NCI-H524 treated with DMSO at 0.1 percent for 48 hours (cell line): ENCODE results near the gene DENND1A.
A peak's percentile ranks its signal among the peaks of the same experiment; 100 is the strongest.

ENCODE experiments used
- DNase-seq: peaks from one replicate; lab custom pipeline; 2025; lab: John Stamatoyannopoulos, UW

The DENND1A gene

GRCh38 chr9:123863164-123863855, 66.6 kb downstream of the DENND1A start:
- DNase-seq, result no peak

DNA sequence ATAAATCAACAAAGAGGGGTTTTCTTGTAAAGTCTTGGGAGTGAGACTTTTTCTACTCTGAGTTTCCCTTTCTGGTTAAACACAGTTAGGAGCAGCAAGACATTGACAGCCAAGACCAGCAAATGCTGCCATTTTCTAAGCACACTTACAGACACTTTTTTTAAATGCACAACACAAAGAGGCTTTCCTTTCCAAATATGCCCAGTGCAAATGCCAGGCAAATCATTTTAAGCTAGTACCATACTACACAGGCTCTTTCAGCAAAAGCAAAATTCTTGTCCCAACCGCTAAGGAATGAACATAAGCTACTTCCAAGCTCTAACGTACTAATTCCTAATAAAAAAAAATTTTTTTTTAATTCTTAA, 68.2 kb downstream of the DENND1A start:
- DNase-seq, result no peak

- DNase-seq, result no peak
These were observed 68.7 kb downstream of the DENND1A start for GRCh38 chr9:123861086-123861755.

- DNase-seq, result no peak
These were observed 69.3 kb downstream of the DENND1A start for GRCh38 chr9:123860603-123861002.

- DNase-seq, result no peak
These were observed 77.5 kb downstream of the DENND1A start for GRCh38 chr9:123852403-123852802.

GRCh38 chr9:123851851-123852250, 78.1 kb downstream of the DENND1A start:
- DNase-seq, result no peak

- no peak for DNase-seq
These were observed 81.4 kb downstream of the DENND1A start for GRCh38 chr9:123848447-123849085.

GRCh38 chr9:123846966-123847365, 83.0 kb downstream of the DENND1A start:
- no peak for DNase-seq

GRCh38 chr9:123843703-123844102, 86.2 kb downstream of the DENND1A start:
- no peak for DNase-seq

DNA sequence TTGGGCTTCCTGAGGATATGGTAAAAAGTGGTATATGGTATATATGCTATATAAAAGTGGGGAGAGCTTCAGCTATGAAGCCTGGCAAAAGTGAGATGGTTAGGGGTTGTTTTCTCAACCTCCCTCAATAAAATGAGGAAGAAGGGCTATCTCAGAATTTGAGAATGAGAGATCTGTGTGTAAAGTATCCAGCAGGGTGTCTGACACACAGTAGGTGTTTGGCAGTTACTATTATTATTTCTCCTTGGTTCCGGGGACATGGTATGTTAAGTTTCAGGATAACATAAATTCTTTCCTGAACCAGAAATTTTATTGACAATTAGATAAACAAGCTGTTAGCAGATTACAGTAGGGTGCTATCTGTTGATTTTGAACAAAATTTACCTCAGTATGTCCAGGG, 94.1 kb downstream of the DENND1A start:
- no peak for DNase-seq

DNA sequence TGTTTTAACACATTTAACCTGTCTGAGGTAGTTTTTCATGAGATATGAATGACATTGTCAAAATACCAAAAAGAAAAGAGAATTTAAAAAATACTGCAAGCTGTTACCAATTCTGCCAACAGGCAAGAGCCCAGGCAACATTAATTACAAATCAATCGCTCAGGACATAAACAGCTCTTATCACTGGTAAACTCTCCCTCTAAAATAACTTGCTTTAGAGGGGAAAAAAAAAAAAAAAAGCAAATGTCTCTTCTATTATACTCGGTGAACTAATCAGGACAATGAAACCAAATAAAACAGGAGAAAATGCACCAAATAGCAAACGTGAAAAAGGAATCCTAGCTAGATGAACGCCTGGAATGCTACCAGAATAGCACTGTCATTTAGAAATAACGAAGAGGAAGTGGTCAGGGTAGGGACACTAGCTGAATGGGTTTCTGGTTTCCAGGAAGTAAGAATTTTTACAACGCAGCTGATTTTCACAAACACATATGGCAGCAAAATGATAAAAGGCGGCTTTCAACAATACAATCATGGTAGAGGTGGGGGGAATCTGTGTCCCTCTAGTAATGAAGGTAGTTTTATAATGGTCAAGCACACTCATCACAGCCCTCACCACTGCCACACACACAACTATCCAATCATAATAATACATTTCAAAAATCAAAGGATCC, 94.9 kb downstream of the DENND1A start:
- no peak for DNase-seq

GRCh38 chr9:123834218-123834888, 95.6 kb downstream of the DENND1A start:
- DNase-seq, result peak; percentile 20

DNA sequence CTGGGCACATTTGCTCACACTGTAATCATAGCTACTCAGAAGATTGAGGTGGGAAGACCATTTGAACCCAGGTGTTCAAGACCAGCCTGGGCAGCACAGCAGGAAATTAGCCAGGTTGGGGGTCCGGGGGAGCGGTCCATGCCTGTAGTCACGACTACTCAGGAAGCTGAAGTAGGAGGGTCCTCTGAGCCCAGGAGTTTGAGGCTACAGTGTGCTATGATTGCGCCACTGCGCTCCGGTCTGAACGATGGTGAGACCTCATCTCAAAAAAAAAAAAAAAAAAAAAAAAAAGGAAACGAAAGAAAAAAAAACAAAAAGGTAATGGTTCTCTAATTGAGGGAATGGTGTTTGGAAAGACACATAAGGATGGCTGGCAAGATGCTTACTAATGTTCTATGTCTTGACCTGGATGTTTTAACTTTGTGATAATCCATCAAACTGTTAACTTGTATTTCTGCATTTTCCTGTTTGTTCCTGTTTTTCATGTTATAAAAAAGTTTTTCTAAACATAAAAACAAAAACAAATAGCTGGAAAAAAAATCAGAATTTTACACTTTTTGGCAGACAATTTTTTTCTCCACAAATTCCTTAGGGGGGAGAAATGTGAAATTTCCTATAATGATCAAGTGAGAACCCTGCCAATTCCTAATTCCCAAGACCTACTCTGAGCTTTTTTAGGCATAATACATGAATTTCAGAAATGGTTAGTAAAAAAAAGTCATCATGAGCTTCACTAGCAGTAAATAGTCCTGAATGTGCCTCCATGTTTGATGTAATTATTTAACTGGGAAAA, 96.9 kb downstream of the DENND1A start:
- DNase-seq, result no peak

DNA sequence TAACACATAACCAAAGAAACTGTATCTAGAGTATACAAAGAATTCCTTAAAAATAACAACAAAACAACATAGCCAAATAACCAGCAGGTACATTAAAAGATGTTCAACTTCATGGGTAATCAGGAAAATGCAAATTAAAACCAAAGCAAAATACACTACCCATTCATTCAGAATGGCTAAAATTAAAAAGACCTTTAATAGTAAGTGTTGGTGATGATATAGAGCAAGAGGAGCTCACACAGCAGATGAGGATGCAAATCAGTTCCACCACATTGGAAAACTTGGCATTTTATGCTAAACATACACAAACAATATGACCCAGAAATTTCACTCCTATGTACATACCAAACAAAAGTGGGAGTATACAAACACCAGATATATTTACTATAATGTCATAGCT, 97.8 kb downstream of the DENND1A start:
- no peak for DNase-seq

DNA sequence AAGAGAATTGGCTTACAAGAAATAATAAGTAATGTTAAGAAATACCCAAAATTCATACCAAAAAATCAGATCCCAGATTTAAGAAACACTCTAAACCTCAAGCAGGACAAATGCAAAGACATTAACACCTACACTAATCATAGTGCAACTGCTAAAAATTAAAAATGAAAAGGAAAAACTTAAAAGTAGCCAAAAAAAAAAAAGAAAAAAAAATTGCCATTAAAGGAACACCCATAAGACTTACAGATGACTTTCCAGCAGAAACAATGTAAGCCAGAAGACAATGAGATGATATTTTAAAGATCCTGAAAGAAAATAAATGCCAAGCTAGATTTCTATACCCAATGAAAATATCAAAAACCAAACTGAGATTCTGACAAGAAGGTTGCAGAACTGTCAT, 101.5 kb downstream of the DENND1A start:
- no peak for DNase-seq

DNA sequence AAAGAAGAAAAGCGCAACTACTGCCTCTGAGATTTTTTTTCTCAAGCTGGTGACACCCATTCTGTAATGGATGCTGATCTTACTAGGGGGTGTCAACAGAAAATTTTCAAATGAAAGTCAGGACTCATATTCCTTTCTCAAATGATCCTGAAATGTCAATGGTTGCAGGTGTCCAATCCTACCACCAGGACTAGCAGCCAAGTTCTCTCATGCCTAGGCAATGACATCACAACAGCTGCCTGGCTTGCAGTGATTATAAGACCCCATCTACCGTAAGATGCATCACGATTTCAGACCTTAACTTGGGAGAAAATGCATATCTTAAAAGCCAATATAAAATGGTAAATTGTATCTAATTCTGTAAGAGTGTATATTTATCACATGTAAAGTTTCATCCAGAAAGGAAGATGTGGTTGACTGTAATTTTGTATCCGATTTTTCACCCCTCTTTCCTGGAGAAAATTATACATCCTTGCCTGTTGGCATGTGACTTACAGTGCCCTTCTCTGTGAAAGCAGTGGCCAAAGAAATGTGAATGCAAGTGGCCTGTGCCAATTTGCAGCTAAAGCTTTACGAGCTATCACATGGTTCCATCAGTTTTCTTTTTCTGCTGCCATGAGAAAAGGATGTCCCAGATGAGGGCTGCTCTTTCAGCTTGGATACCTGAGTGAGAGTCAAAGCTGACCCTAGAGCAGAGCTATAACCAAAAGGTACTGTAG, 104.4 kb downstream of the DENND1A start:
- DNase-seq, result no peak

DNA sequence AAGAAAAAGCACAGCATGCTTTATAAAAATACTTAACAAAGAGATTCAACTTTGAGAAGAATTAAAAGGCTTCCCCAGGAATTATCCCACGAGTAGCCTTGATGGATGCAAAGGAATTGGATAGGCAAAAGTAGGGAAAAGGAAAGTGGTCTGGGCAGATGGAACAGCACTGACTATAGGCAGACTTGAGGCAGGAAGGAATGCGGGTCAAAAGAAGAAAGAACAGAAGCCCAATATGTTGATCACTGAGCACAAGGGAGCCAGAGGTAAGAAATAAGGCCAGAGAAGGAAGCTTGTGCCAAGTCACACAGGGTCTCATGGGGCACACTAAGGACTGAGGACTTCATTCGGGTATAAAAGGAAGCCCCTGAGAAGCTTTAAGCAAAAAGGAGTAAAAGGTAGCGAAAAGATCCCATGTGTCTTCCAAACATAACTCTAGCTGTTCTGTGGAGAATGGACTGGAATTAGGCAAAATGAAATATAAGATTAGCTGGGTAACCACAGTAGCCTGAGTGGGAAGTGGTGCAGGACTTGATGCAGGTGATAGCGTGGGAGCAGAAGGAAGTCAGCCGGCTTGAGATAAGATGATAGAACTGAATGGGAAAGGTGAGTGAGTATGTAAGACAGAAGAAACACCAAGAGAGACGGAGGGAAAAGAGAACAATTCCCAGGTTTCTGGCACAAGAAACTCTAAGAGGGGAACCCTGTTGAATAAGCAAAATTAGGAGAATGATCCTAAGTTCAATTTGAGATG, 106.6 kb downstream of the DENND1A start:
- no peak for DNase-seq

GRCh38 chr9:123821619-123822018, 108.3 kb downstream of the DENND1A start:
- no peak for DNase-seq

- no peak for DNase-seq
These were observed 109.8 kb downstream of the DENND1A start for GRCh38 chr9:123820139-123820538.
